GM12891 (cell line): Measurements from ENCODE around the gene ALDH9A1.

Experiments used
- POLR2A ChIP-seq: IDR thresholded peaks from 2 replicates; pipeline ENCODE4 v1.6.1; 2011; ENCODE audit warnings: low read depth, low read length, control low read depth
- POLR2AphosphoS5 ChIP-seq: IDR thresholded peaks from 2 replicates; pipeline ENCODE4 v1.6.1; 2011; ENCODE audit warnings: low read depth, low read length, control low read depth

DNA sequence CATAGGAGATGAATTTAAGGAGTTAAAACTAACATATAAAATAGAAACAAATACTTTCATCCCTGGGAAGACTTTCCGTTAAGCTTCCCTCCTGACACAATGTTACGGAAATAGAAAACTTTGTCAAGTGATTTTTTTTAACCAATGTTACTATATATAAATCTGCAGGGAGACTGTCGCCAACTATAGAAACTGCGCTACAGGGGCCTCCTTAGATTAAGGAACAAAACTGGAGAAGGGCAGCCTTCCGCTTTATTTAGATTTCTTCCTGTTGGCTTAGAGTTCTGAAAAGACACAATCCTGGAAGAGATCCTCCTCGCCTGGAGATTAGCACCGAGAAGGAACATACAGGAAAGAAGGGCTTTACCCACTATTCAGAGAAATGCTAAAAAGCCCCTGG is 65.9 kb downstream of the ALDH9A1 start:
- no peak for TF ChIP-seq POLR2A
- no peak for TF ChIP-seq POLR2AphosphoS5
